HG02943 (cell line): ENCODE results near the gene SLC25A21.
"Not testable (repeated sequence)": the region's sequence is repeated elsewhere in the genome, so short reads cannot be mapped to it uniquely, and the experiment has no call there.

Source experiments
- ATAC-seq: cut with Tn5 transposase; IDR thresholded peaks from one replicate; pipeline ENCODE4 v1.9.1; 2021; ENCODE audit warnings: mild to moderate bottlenecking, low read depth, moderate library complexity; ENCODE audit not compliant: unreplicated experiment

Gene SLC25A21

GRCh38 chr14:37187294-37187693, 14.9 kb upstream of the SLC25A21 start:
- no peak for ATAC-seq

DNA sequence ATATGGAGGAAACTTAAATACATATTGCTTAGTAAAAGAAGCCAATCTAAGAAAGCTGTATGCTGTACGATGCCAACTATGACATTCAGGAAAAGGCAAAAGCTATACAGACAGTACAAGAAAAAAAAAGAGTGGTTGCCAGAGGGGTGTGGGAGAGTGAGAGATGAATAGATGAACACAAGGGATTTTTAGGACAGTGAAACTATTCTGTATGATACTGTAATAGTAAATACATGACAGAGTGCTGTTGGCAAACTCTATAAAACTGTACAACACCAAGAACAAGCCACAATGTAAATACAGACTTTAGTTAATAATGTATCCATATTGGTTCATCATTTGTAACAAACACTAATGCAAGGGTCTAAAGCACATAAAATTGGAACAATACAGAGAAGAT, 14.5 kb upstream of the SLC25A21 start:
- no peak for ATAC-seq

DNA sequence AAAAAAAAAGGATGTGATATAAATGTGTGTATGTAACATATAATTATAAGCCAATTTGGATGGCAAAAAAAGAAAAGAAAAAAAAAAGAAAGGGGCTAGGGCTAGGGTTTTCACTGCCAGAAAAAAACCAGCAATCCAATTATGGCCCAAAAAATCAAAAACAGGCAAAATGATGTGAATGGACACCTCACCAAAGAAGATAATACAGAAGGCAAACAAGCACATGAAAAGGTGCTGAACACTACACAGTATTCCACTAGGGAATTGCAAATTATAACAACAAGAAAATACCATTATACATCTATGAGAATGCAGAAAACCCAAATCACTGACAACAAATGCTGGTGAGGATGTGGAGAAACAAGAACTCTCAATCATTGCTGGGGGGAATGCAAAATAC, 13.3 kb upstream of the SLC25A21 start:
- no peak for ATAC-seq

DNA sequence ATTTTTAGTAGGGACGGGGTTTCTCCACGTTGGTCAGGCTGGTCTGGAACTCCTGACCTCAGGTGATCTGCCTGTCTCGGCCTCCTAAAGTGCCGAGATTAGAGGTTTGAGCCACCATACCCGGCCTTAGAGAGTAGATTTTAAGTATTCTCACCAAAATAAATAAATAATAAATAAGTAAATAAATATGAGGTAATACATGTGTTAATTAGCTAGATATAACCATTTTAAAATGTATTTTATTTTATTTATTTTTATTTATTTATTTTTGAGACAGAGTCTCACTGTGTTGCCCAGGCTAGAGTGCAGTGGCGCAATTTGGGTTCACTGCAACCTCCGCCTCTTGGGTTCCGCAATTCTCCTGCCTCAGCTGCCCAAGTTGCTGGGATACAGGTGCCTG, 12.1 kb upstream of the SLC25A21 start:
- not testable (repeated sequence) for ATAC-seq

GRCh38 chr14:37181441-37181840, 9.0 kb upstream of the SLC25A21 start:
- no peak for ATAC-seq

DNA sequence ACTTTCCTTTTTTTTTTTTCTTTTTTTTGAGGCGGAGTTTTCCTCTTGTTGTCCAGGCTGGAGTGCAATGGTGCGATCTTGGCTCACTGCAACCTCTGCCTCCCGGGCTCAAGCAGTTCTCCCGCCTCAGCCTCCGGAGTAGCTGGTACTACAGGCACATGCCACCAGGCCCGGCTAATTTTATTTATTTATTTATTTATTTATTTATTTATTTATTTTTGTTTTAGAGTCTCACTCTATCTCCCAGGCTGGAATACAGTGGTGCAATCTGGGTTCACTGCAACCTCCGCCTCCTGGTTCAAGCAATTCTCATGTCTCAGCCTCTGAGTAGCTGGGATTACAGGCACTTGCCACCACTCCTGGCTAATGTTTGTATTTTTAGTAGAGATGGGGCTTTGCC, 8.5 kb upstream of the SLC25A21 start:
- not testable (repeated sequence) for ATAC-seq

- ATAC-seq, result no peak
These were observed 7.6 kb upstream of the SLC25A21 start for GRCh38 chr14:37179896-37180502.

- ATAC-seq, result no peak
These were observed 669 bp upstream of the SLC25A21 start for GRCh38 chr14:37172936-37173614.

DNA sequence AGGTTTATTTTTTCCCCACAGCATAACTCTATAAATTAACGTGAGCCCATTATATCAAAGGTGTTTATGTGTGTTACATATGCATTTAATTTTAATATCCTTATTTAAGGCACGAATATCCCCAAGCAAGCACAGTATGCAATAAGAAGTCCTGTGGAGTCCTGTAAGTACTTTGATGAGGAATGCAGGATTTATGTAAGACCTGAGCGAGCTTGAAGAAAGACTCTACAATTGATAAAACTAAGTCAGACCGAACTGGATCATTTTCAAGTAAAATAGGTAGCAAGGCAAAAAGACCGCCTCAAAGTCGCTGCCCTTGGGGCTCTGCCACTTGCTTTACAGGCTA, 755 bp downstream of the SLC25A21 start:
- ATAC-seq, result no peak

DNA sequence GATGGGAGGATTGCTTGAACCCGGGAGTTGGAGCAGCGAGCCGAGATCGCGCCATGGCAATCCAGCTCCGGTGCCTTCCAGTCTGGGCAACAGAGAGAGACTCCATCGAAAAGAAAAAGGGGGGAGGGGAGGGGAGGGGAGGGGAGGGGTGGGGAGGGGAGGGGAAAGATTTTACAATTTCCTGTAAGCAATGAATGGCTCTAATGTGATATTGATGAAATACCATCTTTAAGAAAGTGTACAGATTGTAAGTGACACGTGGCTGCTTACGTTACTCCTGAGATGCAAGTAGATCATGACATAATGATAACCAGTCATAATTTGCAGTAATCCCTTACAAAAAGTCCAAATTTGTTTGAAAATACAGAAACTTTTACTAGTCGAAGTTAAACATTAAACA, 1.4 kb downstream of the SLC25A21 start:
- ATAC-seq, result no peak

DNA sequence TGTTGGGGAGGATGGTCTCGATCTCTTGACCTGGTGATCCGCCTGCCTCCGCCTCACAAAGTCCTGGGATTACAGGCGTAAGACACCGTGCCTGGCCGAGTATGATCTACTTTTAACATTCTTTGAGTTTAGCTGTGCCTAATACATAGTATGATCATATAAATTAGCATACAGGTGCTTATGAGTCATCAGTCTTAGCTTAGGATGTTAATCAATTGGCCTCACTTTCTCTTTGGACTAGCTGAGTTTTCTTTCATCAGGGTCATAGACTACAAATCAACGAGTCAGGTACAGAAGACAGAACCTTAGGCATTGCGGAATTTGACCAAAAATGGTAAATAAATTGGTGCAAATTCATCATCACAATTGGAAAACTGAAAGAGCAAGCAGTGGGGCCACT, 2.2 kb downstream of the SLC25A21 start:
- no peak for ATAC-seq

GRCh38 chr14:37168721-37169120, 3.7 kb downstream of the SLC25A21 start:
- no peak for ATAC-seq

GRCh38 chr14:37167151-37168047, 5.0 kb downstream of the SLC25A21 start:
- ATAC-seq, result no peak

DNA sequence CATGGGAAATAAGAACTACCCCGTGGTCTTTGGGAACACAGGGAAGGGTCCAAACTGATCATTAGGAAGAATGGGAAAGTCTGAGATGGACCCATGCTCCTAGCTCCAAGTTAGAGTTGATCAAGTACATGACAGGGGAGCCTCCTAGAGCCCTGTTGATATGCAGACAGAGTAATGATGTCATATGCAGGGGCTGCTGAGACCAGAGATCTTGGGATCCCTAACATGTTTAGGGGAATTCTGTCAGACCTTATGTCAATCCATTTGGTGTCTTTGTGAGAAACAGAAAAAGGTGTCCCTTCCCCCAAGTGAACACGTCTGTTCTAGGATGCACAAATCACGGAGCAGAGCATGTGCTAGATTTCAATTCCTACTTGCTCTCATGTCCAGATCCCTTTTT, 6.6 kb downstream of the SLC25A21 start:
- no peak for ATAC-seq

DNA sequence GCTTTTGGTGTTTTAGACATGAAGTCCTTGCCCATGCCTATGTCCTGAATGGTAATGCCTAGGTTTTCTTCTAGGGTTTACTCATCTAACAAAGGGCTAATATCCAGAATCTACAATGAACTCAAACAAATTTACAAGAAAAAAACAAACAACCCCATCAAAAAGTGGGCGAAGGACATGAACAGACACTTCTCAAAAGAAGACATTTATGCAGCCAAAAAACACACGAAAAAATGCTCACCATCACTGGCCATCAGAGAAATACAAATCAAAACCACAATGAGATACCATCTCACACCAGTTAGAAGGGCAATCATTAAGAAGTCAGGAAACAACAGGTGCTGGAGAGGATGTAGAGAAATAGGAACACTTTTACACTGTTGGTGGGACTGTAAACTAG, 10.1 kb downstream of the SLC25A21 start:
- not testable (repeated sequence) for ATAC-seq

DNA sequence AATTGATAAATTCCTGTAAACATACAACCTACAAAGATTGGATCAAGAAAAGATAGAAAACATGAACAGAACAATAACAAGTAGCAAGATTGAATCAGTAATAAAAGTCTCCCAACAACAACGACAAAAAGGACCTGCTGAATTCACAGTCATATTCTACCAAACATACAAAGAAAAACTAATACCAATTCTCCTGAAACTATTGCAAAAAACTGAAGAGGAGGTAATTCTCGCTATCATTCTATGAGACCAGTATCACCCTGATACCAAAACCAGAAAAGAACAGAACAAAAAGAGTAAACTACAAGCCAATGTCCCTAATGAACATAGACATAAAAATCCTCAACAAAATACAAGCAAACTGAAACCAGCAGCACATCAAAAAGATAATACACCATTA, 14.4 kb downstream of the SLC25A21 start:
- ATAC-seq, result no peak

DNA sequence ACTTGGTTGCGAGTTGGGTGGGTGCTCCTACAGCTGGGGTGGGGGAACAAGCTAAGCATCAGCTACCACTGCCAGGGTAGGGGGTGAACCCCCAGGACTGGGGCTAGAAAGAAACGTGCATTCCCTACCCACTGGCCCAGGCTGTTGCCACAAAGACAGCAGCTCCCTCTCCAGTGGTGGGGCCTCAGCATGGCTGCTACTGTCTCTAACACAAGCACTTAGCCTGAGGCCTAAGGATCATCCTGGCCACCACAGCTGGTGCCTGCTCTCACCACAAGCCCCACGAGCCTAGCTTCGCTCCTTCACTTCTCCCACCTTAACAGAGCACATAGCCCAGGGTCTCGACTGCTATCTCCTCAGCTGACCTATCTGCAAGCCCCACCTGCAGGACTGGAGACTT, 18.9 kb downstream of the SLC25A21 start:
- no peak for ATAC-seq

- ATAC-seq, result no peak
These were observed 19.4 kb downstream of the SLC25A21 start for GRCh38 chr14:37153005-37153404.

DNA sequence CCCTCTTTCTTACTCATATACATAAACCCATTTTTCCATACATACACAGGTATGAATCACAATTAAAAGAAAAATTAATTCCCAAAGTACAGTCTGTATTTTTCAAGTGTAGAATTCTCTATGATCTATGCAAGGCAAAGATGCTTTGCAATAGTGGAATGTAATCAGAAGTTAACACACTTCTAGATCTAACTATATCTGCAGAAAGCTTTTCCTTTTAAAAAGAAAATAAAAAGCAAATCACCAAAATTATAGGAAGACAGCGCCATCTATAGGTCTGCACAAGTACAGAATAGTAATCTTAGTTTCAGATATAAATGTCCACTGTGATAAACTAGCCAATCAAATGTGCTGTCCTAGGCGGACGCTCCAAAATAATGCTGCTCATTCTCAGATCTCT, 22.0 kb downstream of the SLC25A21 start:
- ATAC-seq, result no peak

DNA sequence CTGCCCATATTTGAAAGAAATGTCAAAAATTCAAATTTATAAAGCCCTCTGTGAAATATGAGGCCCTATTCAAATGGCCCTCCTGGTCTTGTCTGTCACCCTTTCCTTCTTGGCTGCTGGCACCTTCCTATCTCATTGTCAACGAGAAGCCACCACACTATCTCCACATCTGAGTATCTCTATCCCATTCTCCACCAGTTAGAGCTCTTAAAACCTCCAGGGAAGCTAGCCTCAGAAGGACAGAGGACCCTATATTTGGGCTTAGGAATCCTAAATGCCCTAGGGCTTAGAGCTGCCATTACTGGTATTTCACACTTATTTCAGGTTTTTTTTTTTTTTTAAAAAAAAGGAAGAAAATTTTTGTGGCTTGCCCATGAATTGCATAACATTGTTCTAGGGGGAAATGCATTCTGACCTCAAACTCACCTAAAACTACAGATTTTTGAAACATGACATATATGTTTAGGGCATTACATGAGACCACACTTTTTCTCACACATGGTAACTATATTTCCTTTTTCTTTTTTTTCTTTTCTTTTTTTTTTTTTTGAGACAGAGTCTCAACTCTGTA, 25.0 kb downstream of the SLC25A21 start:
- ATAC-seq, result no peak

DNA sequence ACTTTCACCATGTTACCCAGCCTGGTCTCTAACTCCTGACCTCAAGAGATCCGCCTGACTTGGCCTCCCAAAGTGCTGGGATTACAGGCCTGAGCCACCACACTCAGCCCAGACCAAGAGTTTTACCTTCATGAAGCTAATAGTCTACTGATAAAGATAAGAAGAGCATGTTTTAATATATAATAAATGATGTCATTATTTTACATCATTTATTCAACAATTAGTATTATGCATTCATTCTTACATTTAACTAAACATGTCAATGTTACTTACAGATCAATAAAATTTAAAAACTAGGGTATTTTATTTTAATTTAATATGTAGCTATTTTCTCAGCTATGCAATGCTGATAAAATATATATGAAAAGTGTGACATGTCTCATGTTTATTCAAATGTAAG, 26.0 kb downstream of the SLC25A21 start:
- not testable (repeated sequence) for ATAC-seq
